NT2/D1 (cell line): ENCODE results near the gene NLK.

Experiments
- DNase-seq: peaks from one replicate; pipeline ENCODE4 v3.0.0-alpha.2; 2011; ENCODE audit warnings: low read depth, low spot score
- H3K27me3 ChIP-seq: 2 replicates; pipeline ENCODE4 v1.6.0; 2011; ENCODE audit warnings: mild to moderate bottlenecking; ENCODE audit not compliant: insufficient read length, insufficient read depth
- H3K36me3 ChIP-seq: 2 replicates; pipeline ENCODE4 v1.6.1; 2011; ENCODE audit warnings: mild to moderate bottlenecking, low read length, mixed read lengths; ENCODE audit not compliant: insufficient read depth, insufficient read length
- H3K4me1 ChIP-seq: 2 replicates; pipeline ENCODE4 v1.5.1; 2011; ENCODE audit not compliant: insufficient read depth, insufficient read length
- H3K4me3 ChIP-seq: 2 replicates; pipeline ENCODE4 v1.5.1; 2011; ENCODE audit warnings: low read depth; ENCODE audit not compliant: insufficient read length
- H3K9ac ChIP-seq: 2 replicates; pipeline ENCODE4 v1.6.0; 2011; ENCODE audit warnings: low read depth; ENCODE audit not compliant: insufficient read length
- H3K9me3 ChIP-seq: 2 replicates; pipeline ENCODE4 v1.5.1; 2011; ENCODE audit warnings: mild to moderate bottlenecking, low read length; ENCODE audit not compliant: insufficient read depth
- SUZ12 ChIP-seq: IDR thresholded peaks from 2 replicates; pipeline ENCODE4 v1.6.1; 2011; ENCODE audit not compliant: insufficient read length, insufficient read depth; ENCODE audit errors: extremely low read depth
- YY1 ChIP-seq: IDR thresholded peaks from 2 replicates; pipeline ENCODE4 v1.6.1; 2011; ENCODE audit not compliant: insufficient read length, insufficient read depth
- ZNF274 ChIP-seq: IDR thresholded peaks from 2 replicates; pipeline ENCODE4 v1.6.1; 2011; ENCODE audit warnings: mild to moderate bottlenecking, low read depth, low read length

NLK gene

GRCh38 chr17:28159004-28159403 lies 116.5 kb downstream of the NLK start:
- no peak for TF ChIP-seq SUZ12
- TF ChIP-seq ZNF274: no peak
- TF ChIP-seq YY1: no peak
- Histone ChIP-seq H3K9me3 (no peaks in the 10 kb centered on the region), H3K27me3 (no peaks in the 10 kb centered on the region), H3K36me3 (no peaks in the 10 kb centered on the region), H3K9ac (no peak overlapping the region), H3K4me1 (no peaks in the 10 kb centered on the region), H3K4me3 (no peak overlapping the region)
- no peak for DNase-seq

- TF ChIP-seq ZNF274 (no peak), YY1 (no peak), SUZ12 (no peak)
- H3K36me3 ChIP-seq: no peaks in the 10 kb centered on the region
- DNase-seq: no peak
- no peak overlapping the region for H3K9ac ChIP-seq
- H3K9me3 ChIP-seq: no peaks in the 10 kb centered on the region
- no peaks in the 10 kb centered on the region for H3K27me3 ChIP-seq
- no peaks in the 10 kb centered on the region for H3K4me1 ChIP-seq
- H3K4me3 ChIP-seq: no peak overlapping the region
These were observed 117.4 kb downstream of the NLK start for GRCh38 chr17:28159924-28160323.

- no peak for TF ChIP-seq YY1
- TF ChIP-seq ZNF274: no peak
- no peak for TF ChIP-seq SUZ12
- H3K36me3 ChIP-seq: no peaks in the 10 kb centered on the region
- no peaks in the 10 kb centered on the region for H3K4me1 ChIP-seq
- H3K27me3 ChIP-seq: no peaks in the 10 kb centered on the region
- no peaks in the 10 kb centered on the region for H3K9me3 ChIP-seq
- H3K4me3 ChIP-seq: no peak overlapping the region
- no peak for DNase-seq
- H3K9ac ChIP-seq: no peak overlapping the region
These were observed 118.1 kb downstream of the NLK start for GRCh38 chr17:28160610-28161009.

GRCh38 chr17:28161311-28161710 lies 118.8 kb downstream of the NLK start:
- Histone ChIP-seq H3K9me3 (no peaks in the 10 kb centered on the region), H3K4me3 (no peak overlapping the region)
- TF ChIP-seq YY1 (no peak), ZNF274 (no peak), SUZ12 (no peak)

GRCh38 chr17:28166478-28166877 lies 124.0 kb downstream of the NLK start:
- Histone ChIP-seq H3K27me3 (no peaks in the 10 kb centered on the region), H3K9me3 (no peaks in the 10 kb centered on the region), H3K4me3 (no peak overlapping the region), H3K9ac (no peak overlapping the region), H3K4me1 (no peaks in the 10 kb centered on the region), H3K36me3 (peaks cover 10% of the 10 kb centered on the region)
- TF ChIP-seq YY1: no peak
- no peak for TF ChIP-seq SUZ12
- TF ChIP-seq ZNF274: no peak
- DNase-seq: no peak

More at GRCh38 chr17:28161311-28161710, 118.8 kb downstream of the NLK start:
- Histone ChIP-seq H3K4me1 (no peaks in the 10 kb centered on the region), H3K9ac (no peak overlapping the region), H3K27me3 (no peaks in the 10 kb centered on the region), H3K36me3 (no peaks in the 10 kb centered on the region)
- DNase-seq: no peak

- DNase-seq: no peak
- no peak overlapping the region for H3K9ac ChIP-seq
- no peaks in the 10 kb centered on the region for H3K9me3 ChIP-seq
- no peak overlapping the region for H3K4me3 ChIP-seq
- H3K4me1 ChIP-seq: no peaks in the 10 kb centered on the region
- peaks cover 18% of the 10 kb centered on the region for H3K36me3 ChIP-seq
- H3K27me3 ChIP-seq: no peaks in the 10 kb centered on the region
- no peak for TF ChIP-seq ZNF274
- no peak for TF ChIP-seq SUZ12
- TF ChIP-seq YY1: no peak
These were observed 127.3 kb downstream of the NLK start for GRCh38 chr17:28169621-28170349.

GRCh38 chr17:28170771-28171170 lies 128.3 kb downstream of the NLK start:
- Histone ChIP-seq H3K4me3 (no peak overlapping the region), H3K9me3 (no peaks in the 10 kb centered on the region), H3K9ac (no peak overlapping the region), H3K36me3 (peaks cover 20% of the 10 kb centered on the region), H3K27me3 (no peaks in the 10 kb centered on the region), H3K4me1 (no peaks in the 10 kb centered on the region)
- TF ChIP-seq ZNF274 (no peak), SUZ12 (no peak), YY1 (no peak)
- no peak for DNase-seq
